Pancreas (tissue), 10 donors: ENCODE data around the gene MIER3. TPM values are rescaled to one million over a fixed set of nuclear protein-coding genes. Genes with fewer than 3 reads are reported as not detected.

Experiments used
- ATAC-seq, 4 donors: fragments of 200-7000 bp; cut with Tn5 transposase; one replicate each; pipeline versions ENCODE4 v1.8.0 to v1.9.1; 2020; ENCODE audit warnings: mild to moderate bottlenecking in 4 of 4, moderate library complexity in 4 of 4
- DNase-seq, 6 donors: peaks; one replicate each; pipeline ENCODE4 v3.0.0-alpha.2; 2020
- FAIRE-seq: peaks from 2 replicates; lab custom pipeline; 2012; peaks lifted over from hg19 to GRCh38; lab: Jason Lieb, UNC
- H3K27ac ChIP-seq, 4 donors: fragments of 200-600 bp; sonication (generic); 1 replicate in 3 of 4; 2 replicates in 1 of 4; pipeline versions ENCODE4 v1.5.0 to v1.8.0; 2020
- H3K27me3 ChIP-seq, 4 donors: fragments of 200-600 bp; one replicate each; pipeline ENCODE4 v1.8.0; 2021
- H3K36me3 ChIP-seq, 3 donors: fragments of 200-600 bp; sonication (generic) in 1 of 3; one replicate each; pipeline versions ENCODE4 v1.5.0 to v1.8.0; 2020 to 2021
- H3K4me1 ChIP-seq, 3 donors: fragments of 200-600 bp; one replicate each; pipeline ENCODE4 v1.8.0; 2021
- H3K4me3 ChIP-seq, 4 donors: fragments of 200-600 bp; sonication (generic) in 2 of 4; one replicate each; pipeline versions ENCODE4 v1.5.0 to v1.8.0; 2020 to 2021
- H3K9me3 ChIP-seq, 4 donors: fragments of 200-600 bp; one replicate each; pipeline ENCODE4 v1.8.0; 2021
- WGBS, 2 donors: extraction: QIAGEN DNeasy Blood & Tissue Kit; methylation state at CpG; one replicate each; pipeline ENCODE4 v1.1.7; 2013; 5-methylcytosine and 5-hydroxymethylcytosine counted together
- intact Hi-C, 3 donors: fragments of 100-400 bp; cut with DNase I; formaldehyde crosslinking; loops; one replicate each; pipeline versions ENCODE4 v1.11.1 to v1.14.2; 2022
- polyA plus RNA-seq, 2 donors: library from polyadenylated mRNA; stranded (reverse); fragments of 200-250 nt; gene quantifications; one replicate each; pipeline ENCODE4 v1.2.3, GENCODE V29; 2013
- total RNA-seq, 6 donors: library from RNA; stranded (reverse); fragmentation: NEBNext Ultra II Directional in 4 of 6; extraction: Animal tissue kit (Norgen Biotek cat#: 25700) in 4 of 6; gene quantifications; one replicate each; pipeline versions ENCODE4 v1.2.1 to v1.2.4, GENCODE V29; 2021 to 2023
- TF ChIP-seq, protein P1 (sequence below), 4 donors: fragments of 200-600 bp; sonication (generic) in 3 of 4; IDR thresholded peaks; one replicate each; pipeline versions ENCODE4 v1.5.0 to v1.8.0; 2021; ENCODE audit warnings: antibody characterized with exemption in 4 of 4
- donor health status: healthy with polysubstance abuse.
- donor health status: DM: no; HTN: no; CAD: no; lungs with moderate emphysema.
- donor health status: DM: no; HTN: no; CAD: no.
- donor health status: control.
- donor health status: control.
- donor health status: Bipolar disorder and iron deficiency.
- donor health status: DM: yes; HTN: yes; CAD: no.
- donor health status: DM: no; HTN: no; CAD: no.
- donor health status: DM: no; HTN: no; CAD: no.
- donor health status: DM: yes; HTN: yes; CAD: no.

MIER3 gene
- total and polyA plus RNA-seq, 8 donors: 3.8 to 16.3 (median 8.0) TPM

DNA sequence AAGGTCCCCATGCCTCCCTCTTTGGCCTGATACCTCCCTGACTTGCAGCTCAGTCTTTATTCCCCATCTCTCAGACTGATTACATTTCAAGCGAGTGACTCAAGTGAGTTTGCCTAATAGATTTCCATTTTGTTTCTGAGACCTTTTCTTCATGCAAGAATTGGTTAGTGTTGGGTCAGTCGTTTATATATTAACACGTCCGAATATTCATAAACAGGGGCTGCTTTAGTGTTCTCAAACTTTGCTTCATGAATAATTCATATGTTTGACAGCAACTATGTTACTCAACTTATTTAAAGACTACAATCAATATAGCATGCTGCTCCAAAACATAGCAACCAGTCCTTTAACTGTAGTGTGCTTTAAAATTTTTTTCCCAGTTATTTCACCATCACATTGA lies 36.6 kb upstream of the MIER3 start:
- intact Hi-C loops: no loop called here
- Histone ChIP-seq H3K27me3 (no peaks in the 10 kb centered on the region), H3K27ac (no peak overlapping the region), H3K36me3 (no peaks in the 10 kb centered on the region), H3K4me3 (no peak overlapping the region), H3K4me1 (no peaks in the 10 kb centered on the region), H3K9me3 (no peaks in the 10 kb centered on the region)
- WGBS, 2 donors: 86 to 87% methylated on average over 4 of the region's 4 CpGs
- ATAC-seq (no peak), DNase-seq (no peak), FAIRE-seq (no peak)
- TF ChIP-seq, protein P1, sequence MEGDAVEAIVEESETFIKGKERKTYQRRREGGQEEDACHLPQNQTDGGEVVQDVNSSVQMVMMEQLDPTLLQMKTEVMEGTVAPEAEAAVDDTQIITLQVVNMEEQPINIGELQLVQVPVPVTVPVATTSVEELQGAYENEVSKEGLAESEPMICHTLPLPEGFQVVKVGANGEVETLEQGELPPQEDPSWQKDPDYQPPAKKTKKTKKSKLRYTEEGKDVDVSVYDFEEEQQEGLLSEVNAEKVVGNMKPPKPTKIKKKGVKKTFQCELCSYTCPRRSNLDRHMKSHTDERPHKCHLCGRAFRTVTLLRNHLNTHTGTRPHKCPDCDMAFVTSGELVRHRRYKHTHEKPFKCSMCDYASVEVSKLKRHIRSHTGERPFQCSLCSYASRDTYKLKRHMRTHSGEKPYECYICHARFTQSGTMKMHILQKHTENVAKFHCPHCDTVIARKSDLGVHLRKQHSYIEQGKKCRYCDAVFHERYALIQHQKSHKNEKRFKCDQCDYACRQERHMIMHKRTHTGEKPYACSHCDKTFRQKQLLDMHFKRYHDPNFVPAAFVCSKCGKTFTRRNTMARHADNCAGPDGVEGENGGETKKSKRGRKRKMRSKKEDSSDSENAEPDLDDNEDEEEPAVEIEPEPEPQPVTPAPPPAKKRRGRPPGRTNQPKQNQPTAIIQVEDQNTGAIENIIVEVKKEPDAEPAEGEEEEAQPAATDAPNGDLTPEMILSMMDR (IDR thresholded peaks at IDR 0.05): no peak

DNA sequence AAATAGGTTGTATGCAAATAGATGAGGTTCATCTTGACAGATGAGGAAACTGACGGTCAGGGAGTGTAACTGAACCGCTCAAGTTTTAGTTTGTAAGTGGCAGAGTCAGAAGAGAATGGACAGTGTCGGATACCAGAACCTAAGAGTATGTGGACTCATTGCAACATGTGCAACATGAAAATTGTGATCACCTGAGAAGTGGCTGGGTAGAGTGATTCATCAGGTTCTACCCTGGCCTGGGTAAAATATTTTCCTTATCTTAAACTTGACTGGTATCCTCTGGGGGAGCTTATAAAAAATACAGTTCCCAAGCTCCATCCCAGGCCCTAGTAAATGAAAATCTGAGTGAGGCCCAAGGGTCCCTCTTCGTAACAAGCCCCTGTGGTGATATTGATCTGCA lies 35.2 kb upstream of the MIER3 start:
- no peak for ATAC-seq
- no peaks in the 10 kb centered on the region for H3K36me3 ChIP-seq
- intact Hi-C loops: no loop called here

DNA sequence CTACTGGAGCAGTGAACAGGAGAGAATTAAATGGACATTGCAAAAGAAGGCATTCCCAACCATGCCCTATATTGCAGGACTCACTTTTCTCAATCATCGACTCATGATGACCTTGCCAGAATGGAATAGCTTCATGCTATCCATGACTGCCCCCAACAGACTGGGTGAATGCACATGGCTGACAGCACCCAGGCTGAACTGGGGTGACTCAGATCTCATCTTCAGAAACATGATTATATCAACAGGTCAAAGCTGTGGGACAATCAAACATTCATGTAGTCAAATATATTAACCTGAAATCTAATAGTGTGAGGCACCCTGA lies 34.7 kb upstream of the MIER3 start:
- Histone ChIP-seq H3K36me3 (no peaks in the 10 kb centered on the region), H3K27me3 (no peaks in the 10 kb centered on the region), H3K4me1 (no peaks in the 10 kb centered on the region), H3K4me3 (no peak overlapping the region), H3K27ac (no peak overlapping the region), H3K9me3 (no peaks in the 10 kb centered on the region)
- FAIRE-seq: no peak
- TF ChIP-seq, protein P1 (IDR thresholded peaks at IDR 0.05): no peak
- no peak for ATAC-seq
- intact Hi-C loops: no loop called here
- 87 to 88% methylated on average over 1 of the region's 1 CpG for WGBS, 2 donors
- DNase-seq: no peak

More for the DNA sequence above, 35.2 kb upstream of the MIER3 start:
- H3K27me3 ChIP-seq: no peaks in the 10 kb centered on the region
- H3K4me3 ChIP-seq: no peak overlapping the region
- H3K9me3 ChIP-seq: no peaks in the 10 kb centered on the region
- H3K27ac ChIP-seq: no peak overlapping the region
- TF ChIP-seq, protein P1 (IDR thresholded peaks at IDR 0.05): no peak
- DNase-seq (no peak), FAIRE-seq (no peak)
- 91 to 99% methylated on average over 4 of the region's 4 CpGs for WGBS, 2 donors
- H3K4me1 ChIP-seq: no peaks in the 10 kb centered on the region

DNA sequence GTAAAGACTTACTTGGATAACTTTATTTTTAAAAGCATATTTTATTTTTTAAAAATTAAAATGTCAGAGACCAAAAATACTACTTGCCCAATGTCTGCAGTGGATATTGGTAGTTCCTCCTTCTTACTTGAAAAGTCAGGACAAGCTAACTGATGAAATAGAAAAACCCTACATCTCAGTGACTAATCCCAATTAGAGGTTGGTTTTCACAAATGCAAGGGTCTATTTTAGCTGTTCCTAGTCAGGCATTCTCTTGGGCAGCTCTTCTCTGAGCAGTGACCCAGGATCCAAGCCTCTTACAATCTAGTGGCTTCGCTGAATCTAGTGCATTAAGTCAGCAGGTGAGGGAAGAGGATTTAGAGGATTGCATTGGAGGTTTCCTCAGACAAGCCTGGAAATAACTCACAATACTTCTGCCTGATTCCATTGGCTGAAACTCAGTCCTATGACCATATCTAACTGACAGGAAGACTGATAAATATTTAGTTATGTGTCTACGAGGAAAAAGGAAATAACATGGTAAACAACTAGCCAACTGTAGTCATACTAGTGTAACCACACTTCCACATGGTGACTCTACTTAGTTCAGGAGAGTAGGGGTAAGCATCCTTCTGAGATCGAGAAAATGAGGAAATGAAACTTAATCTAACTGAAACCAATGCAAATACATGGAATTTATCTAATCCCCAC lies 34.2 kb upstream of the MIER3 start:
- Histone ChIP-seq H3K9me3 (no peaks in the 10 kb centered on the region), H3K36me3 (no peaks in the 10 kb centered on the region), H3K27ac (no peak overlapping the region), H3K4me1 (no peaks in the 10 kb centered on the region), H3K4me3 (no peak overlapping the region), H3K27me3 (no peaks in the 10 kb centered on the region)
- WGBS, 2 donors: 71 to 76% methylated on average over 3 of the region's 3 CpGs
- ATAC-seq: no peak
- no peak for FAIRE-seq
- intact Hi-C loops: no loop called here
- no peak for DNase-seq
- TF ChIP-seq, protein P1 (IDR thresholded peaks at IDR 0.05): no peak

DNA sequence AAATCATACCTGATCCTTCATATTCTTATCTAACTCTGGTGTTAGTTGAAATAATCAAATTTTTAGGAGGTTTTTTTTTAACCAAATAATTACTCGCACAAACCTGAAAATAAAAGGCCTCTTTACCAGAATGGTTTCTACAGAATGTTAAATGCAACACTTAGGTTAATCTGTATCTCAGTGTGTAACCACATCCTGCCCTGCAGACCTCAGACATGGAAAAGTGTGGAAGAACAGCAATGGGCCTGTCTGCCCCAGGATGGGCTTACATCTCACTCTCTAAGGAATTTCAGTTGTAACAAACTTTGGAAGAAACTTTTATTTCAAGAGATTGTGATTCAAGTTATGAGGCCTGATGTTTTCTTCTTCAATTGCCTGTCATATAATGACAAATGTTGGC lies 32.5 kb upstream of the MIER3 start:
- DNase-seq (no peak), FAIRE-seq (no peak)
- intact Hi-C loops: no loop called here

More for the DNA sequence above, 32.5 kb upstream of the MIER3 start:
- no peaks in the 10 kb centered on the region for H3K9me3 ChIP-seq
- no peaks in the 10 kb centered on the region for H3K27me3 ChIP-seq
- H3K36me3 ChIP-seq: no peaks in the 10 kb centered on the region
- TF ChIP-seq, protein P1 (IDR thresholded peaks at IDR 0.05): no peak
- 82 to 86% methylated on average over 1 of the region's 1 CpG for WGBS, 2 donors
- no peak overlapping the region for H3K27ac ChIP-seq
- no peak for ATAC-seq
- H3K4me1 ChIP-seq: no peaks in the 10 kb centered on the region
- H3K4me3 ChIP-seq: no peak overlapping the region
